HG02623 (cell line): ENCODE data around the gene PYGL.
"Not testable (repeated sequence)": the region's sequence is repeated elsewhere in the genome, so short reads cannot be mapped to it uniquely, and the experiment has no call there.

Experiments used
- ATAC-seq: cut with Tn5 transposase; IDR thresholded peaks from one replicate; pipeline ENCODE4 v1.9.1; 2021; ENCODE audit warnings: moderate library complexity; ENCODE audit not compliant: unreplicated experiment

PYGL gene

GRCh38 chr14:50929506-50929905 lies 14.8 kb downstream of the PYGL start:
- ATAC-seq, result no peak

- no peak for ATAC-seq
These were observed 16.2 kb downstream of the PYGL start for GRCh38 chr14:50928002-50928635.

- ATAC-seq, result no peak
These were observed 17.4 kb downstream of the PYGL start for GRCh38 chr14:50926851-50927386.

GRCh38 chr14:50924843-50925242 lies 19.4 kb downstream of the PYGL start:
- ATAC-seq, result no peak

GRCh38 chr14:50924236-50924635 lies 20.0 kb downstream of the PYGL start:
- ATAC-seq, result no peak

GRCh38 chr14:50922803-50923202 lies 21.5 kb downstream of the PYGL start:
- ATAC-seq, result no peak

GRCh38 chr14:50920482-50921230 lies 23.6 kb downstream of the PYGL start:
- ATAC-seq, result no peak

GRCh38 chr14:50919524-50919923 lies 24.8 kb downstream of the PYGL start:
- not testable (repeated sequence) for ATAC-seq

- ATAC-seq, result no peak
These were observed 26.8 kb downstream of the PYGL start for GRCh38 chr14:50917449-50917848.

- no peak for ATAC-seq
These were observed 33.5 kb downstream of the PYGL start for GRCh38 chr14:50910495-50911420.

- no peak for ATAC-seq
These were observed 37.8 kb downstream of the PYGL start for GRCh38 chr14:50906326-50907065.

- ATAC-seq, result no peak
These were observed 39.6 kb downstream of the PYGL start for GRCh38 chr14:50904719-50905118.

GRCh38 chr14:50901361-50901760 lies 42.9 kb downstream of the PYGL start:
- no peak for ATAC-seq

GRCh38 chr14:50897658-50898175 lies 46.6 kb downstream of the PYGL start:
- no peak for ATAC-seq

GRCh38 chr14:50897005-50897404 lies 47.3 kb downstream of the PYGL start:
- not testable (repeated sequence) for ATAC-seq

GRCh38 chr14:50896421-50896820 lies 47.9 kb downstream of the PYGL start:
- ATAC-seq, result not testable (repeated sequence)

- ATAC-seq, result no peak
These were observed 52.0 kb downstream of the PYGL start for GRCh38 chr14:50892255-50892654.

- ATAC-seq, result no peak
These were observed 56.8 kb downstream of the PYGL start for GRCh38 chr14:50887476-50887875.

- no peak for ATAC-seq
These were observed 60.5 kb downstream of the PYGL start for GRCh38 chr14:50883827-50884197.
